Measurements from ENCODE around the gene TNXB.
"Not testable (repeated sequence)": the region's sequence is repeated elsewhere in the genome, so short reads cannot be mapped to it uniquely, and the experiment has no call there.

Gene TNXB

DNA sequence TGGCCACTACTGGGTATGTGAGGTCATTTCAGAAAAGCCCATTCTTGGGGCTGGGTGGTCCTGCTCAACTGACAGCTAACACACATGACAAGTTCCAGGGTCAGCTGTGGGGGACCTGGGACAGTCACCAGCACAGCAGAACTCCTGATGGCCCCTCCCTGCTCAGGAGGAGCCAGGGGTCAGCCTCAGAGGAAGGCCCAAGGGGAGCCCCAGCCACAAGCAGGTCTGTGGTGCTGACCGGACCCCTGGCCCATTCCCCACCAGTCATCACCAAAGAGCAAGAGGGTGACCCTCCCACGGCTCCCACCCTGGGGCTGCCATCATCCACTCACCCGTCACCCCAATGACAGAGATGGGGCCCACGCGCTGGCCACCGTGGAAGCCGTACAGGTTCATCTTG is 52.9 kb downstream of the TNXB start:
- no peak for DNase-seq (ENCODE audit: low read depth)

DNA sequence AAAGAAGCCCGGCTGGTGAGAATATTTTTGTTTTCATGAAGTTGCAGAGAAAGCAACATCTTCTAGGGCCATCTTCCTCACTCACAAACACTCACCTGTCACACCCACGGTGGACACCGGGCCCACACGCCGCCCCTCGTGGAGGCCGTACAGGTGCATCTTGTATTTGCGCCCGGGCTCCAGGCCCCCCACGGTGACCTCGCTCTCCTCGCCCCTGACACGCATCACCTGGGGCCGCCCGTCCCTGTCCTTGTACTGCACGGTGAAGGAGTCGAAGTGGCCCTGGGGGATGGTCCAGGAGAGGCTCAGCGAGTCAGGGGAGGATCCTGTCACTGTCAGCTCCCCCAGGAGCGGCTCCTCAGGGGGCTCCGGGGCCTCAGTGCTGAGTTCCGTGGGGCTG is 53.4 kb downstream of the TNXB start:
- not testable (repeated sequence) for DNase-seq (ENCODE audit: low read depth)

DNA sequence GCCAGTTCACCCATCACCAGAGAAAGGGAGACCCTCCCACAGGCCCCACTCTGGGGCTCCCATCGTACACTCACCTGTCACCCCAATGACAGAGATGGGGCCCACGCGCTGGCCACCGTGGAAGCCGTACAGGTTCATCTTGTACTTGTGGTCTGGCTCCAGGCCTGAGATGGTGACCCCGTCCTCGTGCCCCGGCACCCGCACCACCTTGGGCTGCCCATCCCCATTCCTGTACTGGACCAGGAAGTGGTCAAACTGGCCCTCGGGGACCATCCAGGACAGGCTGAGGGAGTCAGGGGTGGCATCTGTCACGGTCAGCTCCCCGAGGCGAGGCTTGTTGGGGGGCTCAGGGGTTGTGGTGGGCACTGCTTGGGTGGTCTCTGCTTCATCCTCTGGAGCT is 55.8 kb downstream of the TNXB start:
- not testable (repeated sequence) for DNase-seq (ENCODE audit: low read depth)

DNA sequence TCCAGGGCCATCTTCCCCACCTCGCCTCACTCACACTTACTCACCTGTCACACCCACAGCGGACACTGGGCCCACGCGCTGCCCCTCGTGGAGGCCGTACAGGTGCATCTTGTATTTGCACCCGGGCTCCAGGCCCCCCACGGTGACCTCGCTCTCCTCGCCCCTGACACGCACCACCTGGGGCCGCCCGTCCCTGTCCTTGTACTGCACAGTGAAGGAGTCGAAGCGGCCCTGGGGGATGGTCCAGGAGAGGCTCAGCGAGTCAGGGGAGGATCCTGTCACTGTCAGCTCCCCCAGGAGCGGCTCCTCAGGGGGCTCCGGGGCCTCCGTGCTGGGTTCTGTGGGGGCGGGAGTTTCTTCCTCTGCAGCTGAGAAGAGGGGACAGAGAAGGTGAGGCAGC is 56.5 kb downstream of the TNXB start:
- DNase-seq (ENCODE audit: low read depth), result not testable (repeated sequence)

DNA sequence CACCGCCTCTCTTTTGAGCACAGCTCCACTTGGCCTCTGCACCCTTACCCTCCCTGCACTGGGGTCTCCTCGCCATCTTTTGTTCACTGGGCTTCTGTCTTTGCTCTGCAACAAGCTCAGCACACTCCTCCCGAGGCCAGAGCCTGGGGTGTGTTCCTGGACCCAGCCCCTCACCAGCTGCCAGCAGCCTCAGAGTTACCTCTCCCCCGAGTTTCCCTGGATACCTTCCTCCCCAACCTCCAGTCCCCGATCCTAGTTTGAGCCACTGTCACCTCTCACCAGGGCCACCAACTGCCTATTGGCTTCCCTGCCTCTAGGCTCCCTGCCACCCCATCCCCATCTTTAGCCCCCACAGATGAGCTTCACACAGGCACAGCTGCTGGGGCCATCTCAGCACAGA is 58.6 kb downstream of the TNXB start:
- DNase-seq (ENCODE audit: low read depth), result no peak

DNA sequence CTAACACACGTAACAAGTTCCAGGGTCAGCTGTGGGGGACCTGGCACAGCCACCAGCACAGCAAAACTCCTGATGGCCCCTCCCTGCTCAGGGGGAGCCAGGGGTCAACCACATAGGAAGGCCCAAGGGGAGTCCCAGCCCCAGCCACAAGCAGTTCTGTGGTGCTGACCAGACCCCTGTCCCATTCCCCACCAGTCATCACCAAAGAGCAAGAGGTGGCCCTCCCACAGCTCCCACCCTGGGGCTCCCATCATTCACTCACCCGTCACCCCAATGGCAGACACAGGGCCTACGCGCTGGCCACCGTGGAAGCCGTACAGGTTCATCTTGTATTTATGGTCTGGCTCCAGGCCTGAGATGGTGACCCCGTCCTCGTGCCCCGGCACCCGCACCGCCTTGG is 59.4 kb downstream of the TNXB start:
- not testable (repeated sequence) for DNase-seq (ENCODE audit: low read depth)

DNA sequence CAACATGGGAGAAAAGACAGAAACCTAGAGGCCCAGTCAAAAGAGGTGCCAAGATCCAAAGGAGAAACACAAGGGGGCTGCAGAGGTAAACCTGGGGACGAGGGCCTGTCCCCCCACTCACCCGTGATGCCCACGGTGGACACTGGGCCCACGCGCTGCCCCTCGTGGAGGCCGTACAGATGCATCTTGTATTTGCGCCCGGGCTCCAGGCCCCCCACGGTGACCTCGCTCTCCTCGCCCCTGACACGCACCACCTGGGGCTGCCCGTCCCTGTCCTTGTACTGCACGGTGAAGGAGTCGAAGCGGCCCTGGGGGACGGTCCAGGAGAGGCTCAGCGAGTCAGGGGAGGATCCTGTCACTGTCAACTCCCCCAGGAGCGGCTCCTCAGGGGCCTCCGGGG is 60.0 kb downstream of the TNXB start:
- DNase-seq (ENCODE audit: low read depth), result not testable (repeated sequence)

DNA sequence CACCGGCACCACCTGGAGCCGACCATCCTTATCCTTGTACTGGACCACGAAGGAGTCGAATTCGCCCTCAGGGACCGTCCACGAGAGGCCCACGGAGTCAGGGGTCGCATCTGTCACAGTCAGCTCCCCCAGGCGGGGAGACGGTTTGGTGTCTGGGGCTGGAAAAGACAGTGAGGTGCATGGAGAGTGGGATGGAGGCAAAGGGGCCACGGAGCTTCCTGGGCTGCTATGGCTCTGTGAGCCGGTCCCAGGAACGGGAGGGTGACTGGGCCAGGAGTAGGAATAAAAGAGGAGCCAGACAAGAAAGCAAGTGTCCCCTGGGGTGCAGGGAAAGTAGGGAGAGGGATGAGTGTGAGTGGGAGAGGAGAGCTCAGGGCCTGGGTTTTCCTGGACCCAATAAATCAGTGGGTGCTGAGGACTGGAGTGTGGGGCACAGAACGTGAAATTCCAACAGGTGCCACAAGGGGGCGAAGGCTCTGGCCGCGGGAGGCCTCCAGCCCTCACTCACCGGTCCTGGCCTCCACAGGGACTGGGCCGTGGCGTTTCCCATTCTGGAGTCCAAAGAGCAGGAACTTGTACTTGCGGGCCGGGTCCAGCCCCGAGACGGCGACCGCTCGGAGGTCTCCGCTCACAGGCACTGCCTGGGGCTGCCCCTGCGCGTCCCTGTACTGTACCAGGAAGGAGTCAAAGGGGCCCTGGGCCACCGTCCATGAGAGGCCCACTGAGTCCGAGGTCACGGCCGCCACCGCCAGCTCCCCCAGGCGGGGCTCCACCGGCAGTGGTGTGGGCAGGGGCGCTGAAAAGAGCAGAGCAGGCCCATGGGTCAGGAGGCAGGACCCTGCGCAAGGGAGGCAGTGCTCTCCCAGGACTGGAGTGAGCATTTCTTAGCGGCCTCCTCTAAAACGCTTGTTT is 61.0 kb downstream of the TNXB start:
- peak; percentile 32 for DNase-seq (ENCODE audit: low read depth)

DNA sequence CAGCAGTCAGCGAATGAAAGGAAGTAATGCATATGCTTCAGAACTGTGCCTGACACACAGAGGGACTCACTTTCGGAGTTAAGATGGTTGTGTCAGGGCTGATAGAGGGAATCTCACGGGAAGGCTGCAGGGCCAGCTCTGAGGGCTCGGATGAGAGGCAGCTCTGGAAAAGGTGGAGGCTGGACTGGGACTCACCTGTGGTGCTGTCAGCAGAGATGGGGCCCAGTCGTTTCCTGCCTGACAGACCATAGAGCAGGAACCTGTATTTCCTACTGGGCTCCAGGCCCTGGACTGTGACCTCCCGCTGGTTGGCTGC is 61.6 kb downstream of the TNXB start:
- no peak for DNase-seq (ENCODE audit: low read depth)

DNA sequence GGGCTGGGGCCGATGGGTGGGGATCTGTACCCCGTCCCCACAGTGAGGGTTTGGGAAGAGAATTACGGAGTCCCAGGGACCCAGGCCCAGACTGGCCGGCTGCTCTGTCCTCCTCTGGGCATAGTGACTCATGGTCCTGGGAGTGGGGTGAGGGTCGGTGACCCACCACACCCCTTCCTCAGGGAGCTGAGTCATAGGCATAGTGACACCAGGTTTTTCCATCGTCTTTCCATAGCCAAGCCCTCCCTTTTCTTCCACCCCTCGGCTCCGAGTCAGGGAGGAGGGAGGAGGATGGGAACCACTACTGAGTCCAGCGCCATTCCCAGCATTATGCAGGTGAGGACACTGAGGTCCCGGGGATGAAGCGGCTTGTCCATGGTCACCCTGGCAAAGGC is 62.1 kb downstream of the TNXB start:
- DNase-seq (ENCODE audit: low read depth), result no peak

DNA sequence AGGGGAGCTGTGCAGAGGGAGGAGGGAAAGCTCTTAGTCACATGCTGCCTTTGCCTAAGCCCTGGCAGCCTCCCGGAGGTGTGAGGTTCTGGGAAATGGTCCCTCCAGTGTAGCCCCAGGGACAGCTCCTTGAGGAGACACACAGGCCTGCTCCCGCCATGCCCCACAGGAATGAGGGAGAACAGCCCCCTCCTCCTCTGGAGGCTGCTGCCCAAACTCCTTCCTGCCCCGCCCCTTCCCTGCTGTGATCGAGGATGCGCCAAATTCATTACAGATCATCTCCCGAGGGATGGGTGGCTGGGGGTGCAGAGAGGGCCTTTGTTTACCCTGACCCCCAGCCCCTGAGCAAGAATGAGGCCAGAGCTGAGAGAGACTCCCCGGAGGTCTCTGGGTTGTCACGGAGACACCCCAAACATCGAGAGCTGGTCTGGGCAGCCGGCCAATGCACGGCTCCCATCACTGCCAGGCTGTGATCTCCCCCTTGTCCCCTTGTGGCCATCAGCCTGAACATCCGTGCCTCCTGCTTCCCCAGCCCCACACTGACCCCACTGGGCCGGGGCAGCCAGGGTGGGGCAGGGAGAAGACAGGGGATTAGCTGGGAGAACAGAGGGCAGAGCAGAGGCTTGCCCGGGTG is 62.6 kb downstream of the TNXB start:
- no peak for DNase-seq (ENCODE audit: low read depth)

DNA sequence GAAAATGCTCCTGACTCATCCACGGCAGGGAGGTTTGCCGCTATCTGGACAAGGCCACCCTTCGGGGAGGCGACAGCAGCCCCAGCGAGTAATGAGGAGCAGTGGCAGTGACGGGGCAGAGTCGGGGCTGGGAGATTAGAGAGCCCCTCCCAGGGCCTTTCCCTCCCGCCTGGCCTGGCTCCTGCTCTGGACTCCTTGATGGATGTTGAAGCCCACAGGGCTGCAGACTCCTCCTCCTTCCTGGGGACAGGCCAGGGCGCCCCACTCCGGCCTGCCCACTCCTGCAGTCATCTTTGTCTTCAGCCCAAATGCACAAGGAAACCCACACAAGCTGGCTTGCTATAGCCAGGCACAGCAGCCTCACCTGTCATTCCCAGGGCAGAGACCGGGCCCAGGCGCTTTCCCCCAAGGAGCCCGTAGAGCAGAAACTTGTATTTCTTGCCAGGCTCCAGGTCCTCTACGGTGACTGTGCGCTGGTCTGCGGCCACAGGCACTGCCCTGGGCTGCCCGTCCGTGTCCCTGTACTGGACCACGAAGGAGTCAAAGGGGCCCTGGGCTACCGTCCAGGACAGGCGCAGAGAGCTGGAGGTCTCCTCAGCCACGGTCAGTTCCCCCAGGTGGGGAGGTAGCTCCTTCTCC is 63.2 kb downstream of the TNXB start:
- no peak for DNase-seq (ENCODE audit: low read depth)

DNA sequence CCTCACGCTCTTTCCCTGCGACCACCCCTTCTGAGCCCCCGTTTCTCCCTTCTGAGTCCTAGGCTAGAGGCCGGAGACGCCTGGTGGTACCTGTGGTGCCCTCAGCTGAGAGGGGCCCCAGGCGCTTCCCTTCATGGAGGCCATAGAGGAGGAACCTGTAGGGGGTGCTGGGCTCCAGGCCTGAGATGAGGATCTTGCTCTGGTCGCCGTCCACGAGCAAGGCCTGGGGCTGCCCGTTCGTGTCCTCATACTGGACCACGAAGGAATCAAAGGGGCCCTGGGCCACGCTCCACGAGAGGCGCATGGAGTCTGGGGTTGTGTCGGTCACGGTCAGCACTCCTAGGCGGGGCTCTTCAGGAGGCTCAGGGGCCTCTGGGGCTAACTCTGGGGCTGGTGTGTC is 64.2 kb downstream of the TNXB start:
- not testable (repeated sequence) for DNase-seq (ENCODE audit: low read depth)

DNA sequence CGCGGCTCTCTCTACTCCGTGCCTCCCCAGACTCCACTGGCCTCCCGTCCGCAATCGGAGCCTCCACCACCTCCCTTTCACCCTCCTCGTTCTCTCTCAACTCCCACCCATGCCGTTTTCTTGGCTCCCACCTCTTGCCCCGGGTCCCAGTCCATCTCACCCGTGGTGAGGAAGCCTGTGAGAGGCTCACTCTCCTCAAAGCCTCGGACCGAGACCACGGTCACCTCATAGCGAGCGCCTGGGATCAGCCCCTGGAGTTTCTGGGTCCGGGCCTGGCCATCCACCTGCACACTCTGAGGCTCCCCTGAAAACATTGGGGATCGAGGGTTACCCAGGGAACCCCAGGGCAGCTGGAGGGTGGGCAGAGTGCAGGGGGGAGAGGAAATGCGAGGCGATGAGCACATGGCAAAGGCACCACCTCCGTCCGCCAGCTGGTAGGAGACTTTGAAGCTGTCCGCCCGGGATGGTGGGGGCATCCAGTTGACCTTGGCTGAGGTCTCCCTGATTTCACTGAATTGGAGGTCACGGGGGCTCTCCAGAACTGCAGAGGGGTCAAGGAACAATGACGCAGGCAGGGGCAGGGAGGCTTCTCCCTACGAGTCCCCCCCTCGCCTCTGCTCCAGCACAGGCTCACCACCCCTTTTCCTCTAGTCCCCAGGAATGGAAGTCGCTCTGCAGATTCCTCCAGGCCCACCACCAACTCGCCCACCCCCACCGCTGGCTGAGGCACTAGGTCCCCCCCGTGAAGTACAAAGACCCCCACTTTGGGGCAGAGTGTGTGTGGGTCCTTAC is 65.4 kb downstream of the TNXB start:
- not testable (repeated sequence) for DNase-seq (ENCODE audit: low read depth)

DNA sequence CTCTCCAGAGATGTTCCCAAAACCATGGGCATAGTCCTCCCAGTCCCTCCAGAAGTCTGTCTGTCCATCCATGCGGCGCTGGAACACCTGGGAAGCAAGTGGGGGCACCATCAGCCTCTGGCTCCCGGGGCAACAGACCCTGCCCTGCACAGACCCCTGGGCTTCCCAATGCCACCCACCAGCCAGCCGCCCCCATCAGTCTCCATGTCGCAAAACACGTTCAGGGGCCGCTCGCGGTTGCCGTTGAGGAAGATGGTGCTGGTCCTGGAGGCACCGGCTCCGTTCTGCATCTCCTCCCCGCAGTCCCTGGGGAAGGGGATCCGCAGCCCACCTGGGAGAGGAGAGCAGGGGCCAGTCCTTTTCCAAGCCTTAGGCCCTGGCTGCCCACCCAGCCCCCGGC is 66.9 kb downstream of the TNXB start:
- not testable (repeated sequence) for DNase-seq (ENCODE audit: low read depth)

DNA sequence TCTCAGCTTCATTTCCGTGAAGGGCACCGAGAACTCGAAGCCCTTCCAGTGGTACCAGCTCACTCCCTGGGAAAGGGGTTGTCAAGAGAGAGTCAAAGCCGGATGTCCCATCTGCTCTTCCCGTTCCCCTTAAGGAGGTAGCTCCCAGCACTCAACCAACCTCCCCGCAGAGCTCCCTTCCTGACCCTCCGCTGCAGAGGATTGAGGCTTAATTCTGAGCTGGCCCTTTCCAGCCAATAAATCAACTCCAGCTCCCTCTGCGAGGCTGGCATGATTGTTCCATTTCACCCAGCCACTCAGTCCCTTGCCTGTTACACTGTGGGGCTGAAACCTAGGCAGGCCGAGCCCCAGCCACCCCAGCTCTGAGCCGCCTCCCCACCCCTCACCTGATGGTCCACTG is 67.8 kb downstream of the TNXB start:
- not testable (repeated sequence) for DNase-seq (ENCODE audit: low read depth)

DNA sequence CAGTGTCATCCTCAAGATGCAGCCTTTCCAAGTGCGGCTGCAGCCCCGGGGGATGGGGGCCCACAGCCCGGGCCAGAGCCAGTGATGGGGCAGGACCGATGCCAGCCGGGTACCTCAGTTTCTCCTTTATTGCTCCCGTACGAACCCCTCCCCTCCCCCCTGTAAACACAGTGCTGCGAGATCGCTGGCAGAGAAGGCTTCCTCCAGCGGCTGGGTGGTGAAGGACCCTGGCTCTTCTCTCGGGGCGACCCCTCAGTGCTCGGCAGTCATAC is 68.2 kb downstream of the TNXB start:
- not testable (repeated sequence) for DNase-seq (ENCODE audit: low read depth)

DNA sequence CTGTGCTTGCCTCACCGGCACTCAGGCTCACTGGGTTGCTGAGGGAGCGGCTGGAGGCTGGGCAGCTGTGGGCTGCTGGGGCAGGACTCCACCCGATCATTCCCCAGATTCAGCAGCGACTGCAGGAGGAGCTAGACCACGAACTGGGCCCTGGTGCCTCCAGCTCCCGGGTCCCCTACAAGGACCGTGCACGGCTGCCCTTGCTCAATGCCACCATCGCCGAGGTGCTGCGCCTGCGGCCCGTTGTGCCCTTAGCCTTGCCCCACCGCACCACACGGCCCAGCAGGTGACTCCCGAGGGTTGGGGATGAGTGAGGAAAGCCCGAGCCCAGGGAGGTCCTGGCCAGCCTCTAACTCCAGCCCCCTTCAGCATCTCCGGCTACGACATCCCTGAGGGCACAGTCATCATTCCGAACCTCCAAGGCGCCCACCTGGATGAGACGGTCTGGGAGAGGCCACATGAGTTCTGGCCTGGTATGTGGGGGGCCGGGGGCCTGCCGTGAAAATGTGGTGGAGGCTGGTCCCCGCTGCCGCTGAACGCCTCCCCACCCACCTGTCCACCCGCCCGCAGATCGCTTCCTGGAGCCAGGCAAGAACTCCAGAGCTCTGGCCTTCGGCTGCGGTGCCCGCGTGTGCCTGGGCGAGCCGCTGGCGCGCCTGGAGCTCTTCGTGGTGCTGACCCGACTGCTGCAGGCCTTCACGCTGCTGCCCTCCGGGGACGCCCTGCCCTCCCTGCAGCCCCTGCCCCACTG is 68.7 kb downstream of the TNXB start:
- not testable (repeated sequence) for DNase-seq (ENCODE audit: low read depth)

DNA sequence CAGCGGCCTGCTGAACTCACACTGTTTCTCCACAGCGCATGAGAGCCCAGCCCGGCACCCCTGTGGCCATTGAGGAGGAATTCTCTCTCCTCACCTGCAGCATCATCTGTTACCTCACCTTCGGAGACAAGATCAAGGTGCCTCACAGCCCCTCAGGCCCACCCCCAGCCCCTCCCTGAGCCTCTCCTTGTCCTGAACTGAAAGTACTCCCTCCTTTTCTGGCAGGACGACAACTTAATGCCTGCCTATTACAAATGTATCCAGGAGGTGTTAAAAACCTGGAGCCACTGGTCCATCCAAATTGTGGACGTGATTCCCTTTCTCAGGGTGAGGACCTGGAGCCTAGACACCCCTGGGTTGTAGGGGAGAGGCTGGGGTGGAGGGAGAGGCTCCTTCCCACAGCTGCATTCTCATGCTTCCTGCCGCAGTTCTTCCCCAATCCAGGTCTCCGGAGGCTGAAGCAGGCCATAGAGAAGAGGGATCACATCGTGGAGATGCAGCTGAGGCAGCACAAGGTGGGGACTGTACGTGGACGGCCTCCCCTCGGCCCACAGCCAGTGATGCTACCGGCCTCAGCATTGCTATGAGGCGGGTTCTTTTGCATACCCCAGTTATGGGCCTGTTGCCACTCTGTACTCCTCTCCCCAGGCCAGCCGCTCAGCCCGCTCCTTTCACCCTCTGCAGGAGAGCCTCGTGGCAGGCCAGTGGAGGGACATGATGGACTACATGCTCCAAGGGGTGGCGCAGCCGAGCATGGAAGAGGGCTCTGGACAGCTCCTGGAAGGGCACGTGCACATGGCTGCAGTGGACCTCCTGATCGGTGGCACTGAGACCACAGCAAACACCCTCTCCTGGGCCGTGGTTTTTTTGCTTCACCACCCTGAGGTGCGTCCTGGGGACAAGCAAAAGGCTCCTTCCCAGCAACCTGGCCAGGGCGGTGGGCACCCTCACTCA is 69.5 kb downstream of the TNXB start:
- not testable (repeated sequence) for DNase-seq (ENCODE audit: low read depth)

DNA sequence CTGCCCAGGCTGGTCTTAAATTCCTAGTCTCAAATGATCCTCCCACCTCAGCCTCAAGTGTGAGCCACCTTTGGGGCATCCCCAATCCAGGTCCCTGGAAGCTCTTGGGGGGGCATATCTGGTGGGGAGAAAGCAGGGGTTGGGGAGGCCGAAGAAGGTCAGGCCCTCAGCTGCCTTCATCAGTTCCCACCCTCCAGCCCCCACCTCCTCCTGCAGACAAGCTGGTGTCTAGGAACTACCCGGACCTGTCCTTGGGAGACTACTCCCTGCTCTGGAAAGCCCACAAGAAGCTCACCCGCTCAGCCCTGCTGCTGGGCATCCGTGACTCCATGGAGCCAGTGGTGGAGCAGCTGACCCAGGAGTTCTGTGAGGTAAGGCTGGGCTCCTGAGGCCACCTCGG is 70.3 kb downstream of the TNXB start:
- not testable (repeated sequence) for DNase-seq (ENCODE audit: low read depth)
